ENCODE results near the gene HEATR5A. TPM values are rescaled to one million over a fixed set of nuclear protein-coding genes. Genes with fewer than 3 reads are reported as not detected.

HEATR5A gene
- total and polyA plus RNA-seq, 2 donors from 2014 or later = 8.0 to 30.4 TPM

DNA sequence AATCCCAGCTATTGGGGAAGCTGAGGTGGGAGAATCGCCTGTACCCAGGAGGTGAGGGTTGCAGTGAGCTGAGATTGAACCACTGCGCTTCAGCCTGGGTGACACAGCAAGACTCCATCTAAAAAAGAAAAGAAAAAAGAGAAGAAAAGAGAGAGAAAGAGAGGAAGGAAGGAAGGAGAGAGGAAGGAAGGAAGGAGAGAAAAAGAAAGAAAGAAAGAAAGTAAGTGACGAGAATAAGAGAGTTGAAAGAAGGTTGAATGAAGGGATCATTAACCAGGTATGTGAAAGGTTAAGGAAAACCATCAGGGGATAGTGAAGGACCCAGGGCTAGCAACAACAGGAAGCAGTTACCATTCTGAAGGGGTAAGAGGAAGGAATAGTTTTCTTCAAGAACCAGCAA, 41.2 kb upstream of the HEATR5A start:
- Histone ChIP-seq H3K36me3 (ENCODE audit: control insufficient read depth in 2 of 3, insufficient read depth in 3 of 3, low read length in 3 of 3) (no peaks in the 10 kb centered on the region), H3K9me3 (ENCODE audit: control insufficient read depth in 2 of 3, insufficient read depth in 1 of 3, low read length in 3 of 3) (no peaks in the 10 kb centered on the region), H3K27ac (ENCODE audit: low read depth in 2 of 2, low read length in 2 of 2) (no peak overlapping the region), H3K4me1 (ENCODE audit: control insufficient read depth in 2 of 3, insufficient read depth in 2 of 3, low read depth in 1 of 3, low read length in 3 of 3) (no peaks in the 10 kb centered on the region), H3K4me3 (ENCODE audit: low read length in 3 of 3) (no peak overlapping the region), H3K9ac (ENCODE audit: low read length in 3 of 3) (no peak overlapping the region), H3K27me3 (ENCODE audit: control insufficient read depth, insufficient read depth, low read length) (no peaks in the 10 kb centered on the region)
- FAIRE-seq (no peak), DNase-seq (no peak)
- intact Hi-C loops (cut with DNase I) = no loop called here
- TF ChIP-seq CTCF (IDR thresholded peaks at IDR 0.05; ENCODE audit: borderline replicate concordance, extremely low read depth, insufficient read depth) = no peak

- intact Hi-C loops (cut with DNase I) = no loop called here
- Histone ChIP-seq H3K9me3 (ENCODE audit: control insufficient read depth in 2 of 3, insufficient read depth in 1 of 3, low read length in 3 of 3) (no peaks in the 10 kb centered on the region), H3K27ac (ENCODE audit: low read depth in 2 of 2, low read length in 2 of 2) (peak overlapping the region in 1 of 2 donors; percentile 9), H3K9ac (ENCODE audit: low read length in 3 of 3) (peak overlapping the region; percentile 24 to 47 (median 30)), H3K4me3 (ENCODE audit: low read length in 3 of 3) (peak overlapping the region; percentile 37 to 94 (median 56)), H3K4me1 (ENCODE audit: control insufficient read depth in 2 of 3, insufficient read depth in 2 of 3, low read depth in 1 of 3, low read length in 3 of 3) (no peaks in the 10 kb centered on the region), H3K36me3 (ENCODE audit: control insufficient read depth in 2 of 3, insufficient read depth in 3 of 3, low read length in 3 of 3) (no peaks in the 10 kb centered on the region), H3K27me3 (ENCODE audit: control insufficient read depth, insufficient read depth, low read length) (no peaks in the 10 kb centered on the region)
- FAIRE-seq = no peak
- TF ChIP-seq CTCF (IDR thresholded peaks at IDR 0.05; ENCODE audit: borderline replicate concordance, extremely low read depth, insufficient read depth) = no peak
- peak in 1 of 5 donors; percentile 10 for DNase-seq
Observed at GRCh38 chr14:31457665-31458659, 37.6 kb upstream of the HEATR5A start.

DNA sequence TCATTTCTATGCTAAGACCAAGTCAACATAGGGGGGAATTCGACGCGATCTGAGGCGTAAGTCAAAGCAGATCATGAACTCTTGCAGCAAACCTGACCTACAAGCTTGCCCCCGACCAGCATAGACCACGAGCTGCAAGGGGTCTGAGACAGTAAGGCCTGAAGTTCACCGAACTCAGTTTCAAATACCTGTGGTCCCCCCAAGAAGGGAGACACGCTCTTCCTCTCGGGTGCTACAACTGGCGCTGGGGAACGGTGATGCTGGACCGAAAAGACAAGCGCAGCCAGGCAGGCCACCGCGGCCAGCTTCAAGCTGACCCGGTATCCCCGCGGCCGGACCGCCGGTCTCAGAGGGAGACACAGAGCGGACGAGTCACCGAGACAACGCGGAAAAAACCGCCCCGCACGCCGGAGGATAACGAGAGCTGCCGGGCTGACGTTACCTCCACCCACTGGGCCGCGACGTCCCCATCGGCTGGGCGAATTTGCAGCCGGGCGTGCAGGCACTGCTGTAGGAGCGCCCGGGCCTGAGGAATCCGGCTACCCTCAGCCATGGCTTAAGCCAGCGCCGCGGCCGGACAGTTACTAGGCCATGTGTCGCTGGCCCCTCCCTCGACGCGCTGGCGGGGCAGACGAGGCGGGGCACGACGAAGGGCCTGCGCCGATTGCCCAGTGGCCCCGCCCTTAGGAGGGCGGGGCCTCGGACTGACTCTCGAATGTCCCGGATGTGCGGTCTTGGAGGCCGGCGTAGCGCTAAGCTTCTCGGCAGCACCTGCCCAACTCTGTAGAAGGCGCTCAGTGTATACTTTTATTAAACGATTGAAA, 36.7 kb upstream of the HEATR5A start, which contains the start of gene DTD2:
DTD2 (minus strand) TSS at position 666 of the 824 bp plus-strand sequence; CDS start at position 553, 113 bp downstream.
- TF ChIP-seq CTCF (IDR thresholded peaks at IDR 0.05; ENCODE audit: borderline replicate concordance, extremely low read depth, insufficient read depth) = no peak
- Histone ChIP-seq H3K4me3 (ENCODE audit: low read length in 3 of 3) (peak within 1 kb of the TSS; percentile 73 to 94 (median 85)), H3K27ac (ENCODE audit: low read depth in 2 of 2, low read length in 2 of 2) (peak within 1 kb of the TSS; percentile 74 to 87), H3K9me3 (ENCODE audit: control insufficient read depth in 2 of 3, insufficient read depth in 1 of 3, low read length in 3 of 3) (no peaks in the 10 kb centered on the region), H3K9ac (ENCODE audit: low read length in 3 of 3) (peak within 1 kb of the TSS; percentile 56 to 89 (median 68)), H3K27me3 (ENCODE audit: control insufficient read depth, insufficient read depth, low read length) (no peaks in the 10 kb centered on the region), H3K4me1 (ENCODE audit: control insufficient read depth in 2 of 3, insufficient read depth in 2 of 3, low read depth in 1 of 3, low read length in 3 of 3) (no peaks in the 10 kb centered on the region), H3K36me3 (ENCODE audit: control insufficient read depth in 2 of 3, insufficient read depth in 3 of 3, low read length in 3 of 3) (peaks cover 0 to 4% (median 0%) of the 10 kb centered on the region in 3 donors)
- intact Hi-C loops (cut with DNase I) = no loop called here
- FAIRE-seq = peak; percentile 88
- peak; percentile 94 to 99 (median 97) for DNase-seq

Measured in kidney (tissue), 14 donors.